PC-9 (cell line): ENCODE data around the gene IRS1.

Experiments
- CTCF ChIP-seq: fragments of 200-600 bp; sonication (generic); conservative IDR thresholded peaks from 2 replicates; pipeline ENCODE4 v1.6.1; 2017; ENCODE audit warnings: mixed run types, antibody characterized with exemption, mild to moderate bottlenecking, moderate library complexity
- EZH2 ChIP-seq: fragments of 200-600 bp; sonication (generic); IDR thresholded peaks from 2 replicates; pipeline ENCODE4 v1.8.0; 2017; ENCODE audit warnings: antibody characterized with exemption, low read depth

GRCh38 chr2:226701052-226701451, 98.6 kb downstream of the IRS1 start:
- TF ChIP-seq CTCF: no peak
- no peak for TF ChIP-seq EZH2
